Sigmoid colon (tissue), 7 donors: Measurements from ENCODE around the gene FEN1. TPM values are rescaled to one million over a fixed set of nuclear protein-coding genes. Genes with fewer than 3 reads are reported as not detected.

Experiments used
- DNase-seq: peaks from one replicate; pipeline ENCODE4 v3.0.0-alpha.2; 2019
- H3K27ac ChIP-seq, 4 donors: fragments of 200-600 bp; sonication (generic); one replicate each; pipeline ENCODE4 v1.5.1; 2016 to 2019; ENCODE audit warnings: mild to moderate bottlenecking in 1 of 4
- H3K27me3 ChIP-seq, 3 donors: fragments of 200-600 bp; sonication (generic); one replicate each; pipeline ENCODE4 v1.5.1; 2019; ENCODE audit warnings: mild to moderate bottlenecking in 1 of 3
- H3K36me3 ChIP-seq, 4 donors: fragments of 200-600 bp; sonication (generic); one replicate each; pipeline ENCODE4 v1.5.1; 2016 to 2019
- H3K4me1 ChIP-seq, 4 donors: fragments of 200-600 bp; sonication (generic); one replicate each; pipeline ENCODE4 v1.5.1; 2017 to 2019
- H3K4me3 ChIP-seq, 4 donors: fragments of 200-600 bp; sonication (generic); one replicate each; pipeline ENCODE4 v1.5.1; 2017 to 2019; ENCODE audit warnings: mild to moderate bottlenecking in 2 of 4, moderate library complexity in 1 of 4
- H3K9me3 ChIP-seq, 4 donors: fragments of 200-600 bp in 3 of 4; sonication (generic) in 3 of 4; one replicate each; pipeline versions ENCODE4 v1.5.1 to v1.6.1; 2013 to 2019
- CTCF ChIP-seq, 4 experiments: fragments of 450-650 bp in 3 of 4; fragments of 200-600 bp in 1 of 4; IDR thresholded peaks; one replicate each; pipeline ENCODE4 v1.5.1; 2016 to 2019; ENCODE audit warnings: antibody characterized with exemption in 4 of 4, mild to moderate bottlenecking in 3 of 4, moderate library complexity in 2 of 4
- EP300 ChIP-seq, 4 donors: sonication (generic); formaldehyde crosslinking; IDR thresholded peaks; one replicate each; pipeline ENCODE4 v1.6.1; 2017; ENCODE audit warnings: antibody characterized with exemption in 4 of 4
- POLR2A ChIP-seq, 2 donors: fragments of 450-650 bp; IDR thresholded peaks; one replicate each; pipeline ENCODE4 v1.6.1; 2016; ENCODE audit warnings: antibody characterized with exemption in 2 of 2, mild to moderate bottlenecking in 2 of 2, moderate library complexity in 2 of 2
- POLR2AphosphoS5 ChIP-seq, 4 donors: sonication (generic); formaldehyde crosslinking; IDR thresholded peaks; one replicate each; pipeline ENCODE4 v1.6.1; 2017; ENCODE audit warnings: antibody characterized with exemption in 4 of 4
- WGBS, 2 donors: extraction: QIAGEN DNeasy Blood & Tissue Kit; methylation state at CpG; one replicate each; pipeline ENCODE4 v1.1.7; 2013; 5-methylcytosine and 5-hydroxymethylcytosine counted together
- intact Hi-C: fragments of 100-400 bp; cut with DNase I; formaldehyde crosslinking; loops from one replicate; pipeline ENCODE4 v1.15.1; 2023
- polyA plus RNA-seq, 3 donors: library from polyadenylated mRNA; stranded (reverse); fragments of 200-250 nt; gene quantifications; one replicate each; pipeline ENCODE4 v1.2.3, GENCODE V29; 2013
- total RNA-seq, 4 donors: library from RNA; depleted of rRNA; stranded (reverse); fragments of >200 nt; gene quantifications; one replicate each; pipeline ENCODE4 v1.1.0, GENCODE V29; 2016
- donor health status: healthy with polysubstance abuse.
- donor health status: Bipolar disorder and iron deficiency.
- donor health status: healthy.

Gene FEN1
- total and polyA plus RNA-seq, 7 donors, result 4.2 to 39.1 (median 7.5) TPM

- no peaks in the 10 kb centered on the region for H3K4me1 ChIP-seq
- H3K36me3 ChIP-seq, result peaks cover 0 to 81% (median 9%) of the 10 kb centered on the region in 4 donors
- WGBS, 2 donors, result 85 to 87% methylated on average over 12 of the region's 12 CpGs
- DNase-seq, result no peak
- H3K27me3 ChIP-seq, result no peaks in the 10 kb centered on the region
- H3K4me3 ChIP-seq, result no peak overlapping the region
- no peaks in the 10 kb centered on the region for H3K9me3 ChIP-seq
- H3K27ac ChIP-seq, result no peak overlapping the region
- intact Hi-C loops, result no loop called here
- TF ChIP-seq POLR2AphosphoS5 (IDR thresholded peaks at IDR 0.05) (no peak), POLR2A (IDR thresholded peaks at IDR 0.05) (no peak), CTCF (IDR thresholded peaks at IDR 0.05) (no peak)
Observed at GRCh38 chr11:61841636-61842527, 49.2 kb downstream of the FEN1 start.

DNA sequence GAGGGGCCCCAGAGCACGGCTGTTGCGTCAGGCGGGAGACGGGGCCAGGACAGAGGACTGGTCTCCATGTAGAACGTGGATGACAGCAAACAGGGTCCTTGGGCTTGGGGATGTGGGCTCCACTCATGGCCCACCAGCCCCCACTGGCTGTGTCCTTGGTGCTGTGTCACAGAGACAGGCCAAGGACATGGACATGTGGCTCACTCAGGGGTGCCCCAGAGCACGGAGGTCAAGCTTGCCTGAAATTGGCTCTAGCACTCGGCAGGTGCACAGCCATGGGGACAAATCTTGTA is 49.8 kb downstream of the FEN1 start:
- TF ChIP-seq POLR2AphosphoS5 (IDR thresholded peaks at IDR 0.05) (no peak), EP300 (IDR thresholded peaks at IDR 0.05) (no peak), POLR2A (IDR thresholded peaks at IDR 0.05) (no peak), CTCF (IDR thresholded peaks at IDR 0.05) (no peak)
- Histone ChIP-seq H3K27me3 (no peaks in the 10 kb centered on the region), H3K4me3 (no peak overlapping the region), H3K27ac (peak overlapping the region in 1 of 4 donors; percentile 33), H3K4me1 (no peaks in the 10 kb centered on the region), H3K36me3 (peaks cover 0 to 86% (median 10%) of the 10 kb centered on the region in 4 donors), H3K9me3 (no peaks in the 10 kb centered on the region)
- intact Hi-C loops, result no loop called here
- 94% methylated on average over 7 of the region's 7 CpGs for WGBS, 2 donors
- DNase-seq, result no peak

DNA sequence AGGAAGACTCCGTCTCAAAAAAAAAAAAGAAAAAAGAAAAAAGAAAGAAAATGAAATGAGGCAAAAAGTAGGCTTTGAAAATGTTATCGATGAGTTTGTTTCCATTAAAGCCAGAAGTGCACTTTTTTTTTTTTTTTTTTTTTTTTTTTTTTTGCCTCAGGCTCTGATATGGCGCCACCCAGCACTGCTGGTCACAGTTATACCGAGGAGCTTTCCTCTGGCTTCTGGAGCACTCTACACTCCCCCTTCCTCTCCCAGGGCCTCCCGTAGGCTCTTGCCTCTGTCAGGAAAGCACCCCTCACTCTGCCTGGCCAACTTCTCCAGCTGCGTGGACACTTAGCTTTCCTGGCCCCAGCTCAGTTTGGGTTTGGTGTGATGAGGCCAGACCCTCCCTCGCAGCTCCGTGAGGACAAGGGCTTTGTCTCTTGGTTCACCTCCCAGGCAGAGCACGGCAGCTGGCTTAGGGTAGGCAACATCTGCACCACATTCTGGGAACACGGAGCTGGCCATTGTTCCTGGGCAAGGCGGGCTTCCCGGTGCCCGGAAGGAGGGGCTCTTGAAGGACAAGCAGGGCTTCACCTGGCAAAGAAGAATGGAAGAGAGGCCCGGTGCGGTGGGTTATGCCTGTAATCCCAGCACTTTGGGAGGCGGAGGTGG is 52.3 kb downstream of the FEN1 start:
- H3K9me3 ChIP-seq, result no peaks in the 10 kb centered on the region
- no peaks in the 10 kb centered on the region for H3K4me1 ChIP-seq
- intact Hi-C loops, result no loop called here
- no peak for TF ChIP-seq POLR2AphosphoS5 (IDR thresholded peaks at IDR 0.05)
- no peak for TF ChIP-seq CTCF (IDR thresholded peaks at IDR 0.05)
- no peak overlapping the region for H3K27ac ChIP-seq
- H3K4me3 ChIP-seq, result no peak overlapping the region
- no peak for DNase-seq
- no peaks in the 10 kb centered on the region for H3K27me3 ChIP-seq
- WGBS, 2 donors, result 83 to 88% methylated on average over 16 of the region's 16 CpGs
- H3K36me3 ChIP-seq, result peaks cover 0 to 86% (median 16%) of the 10 kb centered on the region in 4 donors

DNA sequence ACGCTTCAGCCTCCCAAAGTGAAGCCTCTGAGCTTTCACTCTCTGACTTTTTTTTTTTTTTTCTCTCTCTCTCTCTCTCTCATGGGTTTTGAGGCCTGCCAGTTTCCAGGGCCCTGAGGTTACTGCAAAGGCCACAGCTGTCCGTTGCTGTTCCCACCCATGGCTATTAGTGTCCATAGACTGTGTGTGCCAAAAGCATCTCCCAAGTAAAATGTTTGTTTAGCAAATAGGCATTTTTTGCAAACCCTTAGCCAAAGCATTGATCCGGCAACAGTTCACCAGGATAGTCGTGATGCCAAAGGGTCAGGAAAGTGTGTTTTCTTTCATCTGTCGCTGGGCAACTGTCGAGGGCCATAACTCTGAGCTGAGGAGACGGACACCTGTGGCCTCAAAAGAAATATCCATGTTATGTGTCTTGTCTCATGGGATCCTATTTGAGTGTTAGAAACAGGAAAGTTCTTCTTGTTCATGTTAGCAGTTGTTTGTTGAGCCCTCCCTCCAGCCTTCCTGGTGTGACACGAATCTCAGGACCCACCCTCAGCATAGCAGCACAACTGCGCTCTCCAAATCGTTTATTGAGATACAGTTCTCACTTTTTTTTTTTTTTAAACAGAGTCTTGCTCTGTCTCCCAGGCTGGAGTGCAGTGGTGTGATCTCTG is 53.8 kb downstream of the FEN1 start:
- H3K27me3 ChIP-seq, result no peaks in the 10 kb centered on the region
- H3K9me3 ChIP-seq, result no peaks in the 10 kb centered on the region
- intact Hi-C loops, result no loop called here
- no peak for DNase-seq
- no peak overlapping the region for H3K27ac ChIP-seq
- peaks cover 0 to 86% (median 8%) of the 10 kb centered on the region in 4 donors for H3K36me3 ChIP-seq
- H3K4me1 ChIP-seq, result no peaks in the 10 kb centered on the region
- 84 to 88% methylated on average over 10 of the region's 10 CpGs for WGBS, 2 donors
- no peak overlapping the region for H3K4me3 ChIP-seq
- TF ChIP-seq POLR2AphosphoS5 (IDR thresholded peaks at IDR 0.05), result no peak
- no peak for TF ChIP-seq EP300 (IDR thresholded peaks at IDR 0.05)
- TF ChIP-seq CTCF (IDR thresholded peaks at IDR 0.05), result no peak
- TF ChIP-seq POLR2A (IDR thresholded peaks at IDR 0.05), result no peak

Other genes with a start within 250 kb of the FEN1 start
- 1 to 10 TPM in 3 of 4 donors, under 1 TPM in 1; 0.66 to 3.6 (median 1.6) TPM for gene SYT7, start 211.8 kb upstream of the FEN1 start, total RNA-seq
- 1 to 10 TPM; 4.2 to 8.4 (median 6.6) TPM for gene SYT7, start 211.8 kb upstream of the FEN1 start, polyA plus RNA-seq
- 1 to 10 TPM; 1.8 to 4.2 (median 2.0) TPM for gene DAGLA, start 112.5 kb upstream of the FEN1 start, total RNA-seq
- 1 to 10 TPM; 1.8 to 6.2 (median 2.4) TPM for gene DAGLA, start 112.5 kb upstream of the FEN1 start, polyA plus RNA-seq
- gene MYRF, start 40.3 kb upstream of the FEN1 start, total RNA-seq, result under 1 TPM; under 0.01 to 0.83 (median 0.60) TPM
- gene MYRF, start 40.3 kb upstream of the FEN1 start, polyA plus RNA-seq, result 1 to 10 TPM in 2 of 3 donors, under 1 TPM in 1; 0.46 to 6.4 (median 1.8) TPM
- 10 to 100 TPM; 39.9 to 64.7 (median 57.4) TPM for gene TMEM258, start 312 bp upstream of the FEN1 start, total RNA-seq
- 100 to 1,000 TPM; 139 to 224 (median 148) TPM for gene TMEM258, start 312 bp upstream of the FEN1 start, polyA plus RNA-seq
- gene FADS1, start 24.1 kb downstream of the FEN1 start, total RNA-seq, result 10 to 100 TPM; 11.8 to 17.7 (median 16.6) TPM
- gene FADS1, start 24.1 kb downstream of the FEN1 start, polyA plus RNA-seq, result 10 to 100 TPM in 1 of 3 donors, 1 to 10 TPM in 2; 1.2 to 12.6 (median 2.1) TPM
- gene FADS2, start 35.4 kb downstream of the FEN1 start, total RNA-seq, result 10 to 100 TPM in 3 of 4 donors, 1 to 10 TPM in 1; 4.1 to 45.4 (median 25.5) TPM
- 10 to 100 TPM in 1 of 3 donors, 1 to 10 TPM in 2; 3.6 to 50.2 (median 3.7) TPM for gene FADS2, start 35.4 kb downstream of the FEN1 start, polyA plus RNA-seq
- gene FADS3, start 98.6 kb downstream of the FEN1 start, total RNA-seq, result 10 to 100 TPM; 21.1 to 57.9 (median 37.5) TPM
- 10 to 100 TPM in 1 of 3 donors, 1 to 10 TPM in 2; 1.4 to 21.5 (median 3.0) TPM for gene FADS3, start 98.6 kb downstream of the FEN1 start, polyA plus RNA-seq
- 10 to 100 TPM; 12.1 to 23.7 (median 19.6) TPM for gene RAB3IL1, start 124.7 kb downstream of the FEN1 start, total RNA-seq
- gene RAB3IL1, start 124.7 kb downstream of the FEN1 start, polyA plus RNA-seq, result 10 to 100 TPM in 1 of 3 donors, 1 to 10 TPM in 2; 5.1 to 21.6 (median 7.0) TPM
- gene BEST1, start 157.4 kb downstream of the FEN1 start, total RNA-seq, result 1 to 10 TPM in 3 of 4 donors, under 1 TPM in 1; 0.83 to 5.3 (median 3.3) TPM
- gene BEST1, start 157.4 kb downstream of the FEN1 start, polyA plus RNA-seq, result 1 to 10 TPM; 3.2 to 9.6 (median 7.6) TPM
- 1,000 to 10,000 TPM; 1,709 to 2,375 (median 1,954) TPM for gene FTH1, start 174.7 kb downstream of the FEN1 start, total RNA-seq
- gene FTH1, start 174.7 kb downstream of the FEN1 start, polyA plus RNA-seq, result over 10,000 TPM in 2 of 3 donors, 1,000 to 10,000 TPM in 1; 6,007 to 20,022 (median 13,142) TPM